Suppressor macrophage treated with lipopolysaccharide for 1 hour (primary cell): ENCODE results near the gene PYGL.
"Not testable (repeated sequence)": the region's sequence is repeated elsewhere in the genome, so short reads cannot be mapped to it uniquely, and the experiment has no call there.

Experiments
- DNase-seq, 3 donors: peaks; one replicate each; pipeline ENCODE4 v3.0.0-alpha.2; 2020 to 2022

The PYGL gene

DNA sequence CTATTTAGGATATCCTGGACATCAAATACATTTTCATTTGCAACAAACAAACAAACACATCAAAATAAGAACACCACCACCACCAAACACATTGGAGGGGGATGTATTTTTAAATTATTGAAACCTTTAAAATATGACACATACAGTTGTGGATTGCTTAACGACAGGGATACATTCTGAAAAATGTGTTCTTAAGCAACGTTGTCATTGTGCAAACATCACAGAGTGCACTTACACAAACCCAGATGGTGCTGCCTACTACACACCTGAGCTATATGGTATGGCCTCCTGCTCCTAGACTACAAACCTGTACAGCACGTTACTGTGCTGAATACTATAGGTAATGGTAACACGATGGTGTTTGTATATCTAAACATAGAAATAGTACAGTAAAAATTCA is 19.4 kb downstream of the PYGL start:
- no peak for DNase-seq

GRCh38 chr14:50924236-50924635 is 20.0 kb downstream of the PYGL start:
- no peak for DNase-seq

- DNase-seq: no peak
These were observed 21.5 kb downstream of the PYGL start for GRCh38 chr14:50922803-50923202.

- DNase-seq: no peak
These were observed 23.6 kb downstream of the PYGL start for GRCh38 chr14:50920482-50921230.

DNA sequence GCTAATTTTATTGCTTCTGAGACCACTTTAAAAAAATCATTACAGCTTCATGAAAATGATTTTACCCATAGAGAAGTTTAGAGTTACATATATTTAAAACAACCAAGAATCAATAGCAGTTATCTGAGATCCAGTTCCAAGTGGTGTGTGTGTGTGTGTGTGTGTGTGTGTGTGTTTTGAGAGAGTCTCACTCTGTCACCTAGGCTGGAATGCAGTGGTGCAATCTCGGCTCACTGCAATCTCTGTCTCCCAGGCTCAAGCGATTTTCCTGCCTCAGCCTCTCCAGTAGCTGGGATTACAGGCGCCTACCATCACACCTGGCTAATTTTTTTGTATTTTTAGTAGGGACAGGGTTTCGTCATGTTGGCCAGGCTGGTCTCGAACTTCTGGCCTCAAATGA is 24.8 kb downstream of the PYGL start:
- DNase-seq: not testable (repeated sequence)

DNA sequence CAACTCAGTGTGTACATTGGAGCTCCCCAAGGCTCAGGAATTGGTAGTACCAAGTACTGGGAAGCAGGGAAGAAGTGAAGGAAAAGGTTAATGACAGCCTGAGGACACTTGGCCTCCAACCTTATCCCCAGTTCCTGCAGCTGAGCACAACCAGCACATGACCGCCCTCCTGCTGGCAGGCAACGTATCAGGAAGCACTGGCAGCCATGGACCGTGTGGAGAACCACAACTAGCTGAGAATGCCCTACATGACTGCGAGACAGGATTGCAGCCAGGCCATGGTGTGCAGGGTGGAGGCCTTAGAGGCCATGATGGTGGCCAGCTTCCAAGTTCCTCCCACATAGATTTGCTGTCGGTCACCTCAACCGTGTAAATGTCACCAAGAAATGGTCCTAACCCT is 26.8 kb downstream of the PYGL start:
- DNase-seq: no peak

DNA sequence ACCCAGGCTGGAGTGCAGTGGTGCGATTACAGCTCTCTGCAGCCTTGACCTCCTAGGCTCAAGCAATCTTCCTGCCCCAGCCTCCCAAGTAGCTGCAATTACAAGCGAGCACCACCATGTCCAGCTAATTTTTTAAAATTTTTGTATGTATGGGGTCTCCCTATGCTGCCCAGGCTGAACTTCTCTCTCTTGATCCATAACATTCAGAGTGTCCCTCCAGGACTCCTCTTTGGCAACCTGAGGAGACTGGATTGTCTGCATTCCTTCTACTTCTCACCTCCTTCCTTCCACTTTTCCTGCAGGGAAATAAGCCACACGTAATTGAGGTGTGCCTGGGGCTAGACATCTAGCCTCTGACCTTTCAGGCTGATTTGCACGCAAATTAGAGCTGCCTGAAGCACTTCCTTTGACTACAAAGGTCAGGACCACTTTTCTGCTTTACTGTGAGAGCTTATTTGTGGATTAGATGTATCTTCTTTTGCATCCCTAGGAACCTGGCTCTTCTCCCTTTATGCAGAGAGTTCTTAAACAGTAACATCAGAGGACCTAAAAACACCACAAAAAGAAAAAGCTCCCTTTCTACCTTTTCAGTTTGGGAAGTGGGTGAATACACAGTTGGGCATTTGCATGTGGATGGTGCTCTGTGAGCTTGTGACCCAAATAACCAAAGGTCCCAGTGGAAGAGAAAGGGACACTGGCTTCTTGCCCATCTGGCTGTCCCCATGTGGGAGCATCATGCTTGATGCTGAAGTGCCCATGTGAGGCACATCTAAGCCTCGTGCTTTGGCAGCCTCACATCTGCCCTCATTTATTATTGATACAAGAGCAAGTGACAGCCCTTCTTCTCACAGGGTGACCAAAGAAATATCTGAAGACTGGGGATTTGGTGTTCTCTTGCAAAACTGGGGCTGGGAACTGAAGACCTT is 33.5 kb downstream of the PYGL start:
- no peak for DNase-seq

DNA sequence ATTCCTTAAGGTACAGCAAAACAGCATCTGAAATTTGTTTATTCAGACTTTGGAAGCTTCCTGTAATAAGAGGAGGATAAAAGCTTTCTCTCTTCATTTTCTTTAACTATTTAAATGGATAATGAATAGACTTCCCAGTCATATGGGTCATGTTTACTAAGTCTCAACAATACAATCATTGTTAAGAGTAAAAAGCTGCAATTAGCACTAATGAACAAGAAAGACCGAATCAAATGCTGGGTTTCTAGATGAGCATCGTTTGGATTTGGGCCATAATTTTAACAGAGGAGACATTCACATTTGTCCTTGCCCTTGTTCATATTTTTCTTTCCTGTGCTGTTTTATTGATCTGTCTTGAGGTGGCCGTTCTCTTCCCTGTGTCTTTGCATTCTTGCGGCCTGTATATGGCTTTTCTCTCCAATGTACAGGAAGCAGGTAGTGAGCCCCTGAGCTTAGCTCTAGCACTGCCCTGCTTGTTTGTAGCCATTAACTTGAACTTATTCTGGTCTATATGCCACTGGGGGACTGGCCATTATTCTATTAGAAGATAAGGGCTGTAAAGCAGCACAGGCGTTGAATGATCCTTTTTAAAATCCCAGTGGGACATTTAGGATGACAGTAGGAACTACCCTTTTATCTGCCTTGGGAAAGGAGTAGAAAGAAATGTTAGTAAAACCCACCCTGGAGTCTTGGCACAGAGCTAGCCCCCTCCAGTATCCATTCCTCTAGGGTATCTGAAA is 37.8 kb downstream of the PYGL start:
- no peak for DNase-seq

DNA sequence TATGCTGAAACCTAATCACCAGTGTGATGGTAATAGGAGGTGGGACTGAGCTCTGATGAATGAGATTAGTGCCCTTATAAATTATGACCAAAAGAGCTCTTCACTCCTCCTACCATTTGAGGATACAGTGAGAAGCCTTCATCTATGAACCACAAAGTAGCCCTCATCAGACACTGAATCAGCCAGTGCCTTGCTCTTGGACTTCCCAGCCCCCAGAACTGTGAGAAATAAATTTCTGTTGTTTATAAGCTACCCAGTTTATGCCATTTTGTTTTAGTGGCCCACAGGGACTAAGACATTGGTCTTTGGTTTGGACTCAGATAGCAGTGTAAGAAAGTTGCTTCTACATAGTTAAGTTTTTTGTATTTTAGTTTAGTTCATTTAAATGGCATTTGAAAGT is 39.6 kb downstream of the PYGL start:
- DNase-seq: no peak

DNA sequence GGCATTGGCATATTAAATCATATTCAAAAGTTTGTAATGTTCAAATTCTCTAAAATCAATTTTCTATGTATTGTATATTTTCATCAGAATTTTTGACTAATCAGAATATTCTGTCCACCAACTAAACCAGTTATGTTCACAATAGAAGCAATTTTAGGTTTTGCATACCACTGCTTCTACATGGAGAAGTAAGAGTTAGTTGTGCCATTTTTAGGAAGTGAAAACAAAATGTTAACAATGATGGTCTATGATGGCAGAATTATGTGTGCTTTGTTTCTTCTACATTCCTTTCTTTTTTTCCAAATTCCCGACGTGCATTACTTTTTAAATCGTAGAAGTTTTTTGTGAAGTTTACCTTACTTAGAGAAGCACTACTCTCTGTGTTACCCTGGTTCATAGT is 42.9 kb downstream of the PYGL start:
- DNase-seq: peak in 1 of 3 donors; percentile 4

DNA sequence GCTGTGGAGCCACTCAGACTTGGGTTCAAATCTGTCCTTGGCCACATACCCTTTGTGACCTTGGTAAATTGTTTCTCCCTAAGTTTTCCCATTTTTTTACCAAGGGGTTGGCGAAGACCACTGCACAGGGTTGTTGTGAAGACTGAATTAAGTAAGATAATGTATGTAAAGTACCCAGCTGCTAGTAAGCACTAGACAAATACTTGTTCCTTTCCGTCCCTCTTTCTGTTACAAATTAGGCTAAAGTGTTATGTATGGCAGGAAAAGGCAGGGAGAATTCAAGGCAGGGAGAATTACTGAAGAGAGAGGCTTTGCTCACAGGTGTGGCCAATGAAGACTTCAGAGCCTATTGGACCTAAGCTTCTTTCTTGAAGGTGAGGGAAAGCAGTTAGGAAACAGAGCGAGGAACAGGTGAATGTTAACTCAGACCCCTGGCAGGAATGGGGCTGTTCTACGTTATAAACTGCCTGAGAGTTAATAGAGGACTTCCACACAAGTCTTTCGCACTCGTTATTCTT is 46.6 kb downstream of the PYGL start:
- no peak for DNase-seq

DNA sequence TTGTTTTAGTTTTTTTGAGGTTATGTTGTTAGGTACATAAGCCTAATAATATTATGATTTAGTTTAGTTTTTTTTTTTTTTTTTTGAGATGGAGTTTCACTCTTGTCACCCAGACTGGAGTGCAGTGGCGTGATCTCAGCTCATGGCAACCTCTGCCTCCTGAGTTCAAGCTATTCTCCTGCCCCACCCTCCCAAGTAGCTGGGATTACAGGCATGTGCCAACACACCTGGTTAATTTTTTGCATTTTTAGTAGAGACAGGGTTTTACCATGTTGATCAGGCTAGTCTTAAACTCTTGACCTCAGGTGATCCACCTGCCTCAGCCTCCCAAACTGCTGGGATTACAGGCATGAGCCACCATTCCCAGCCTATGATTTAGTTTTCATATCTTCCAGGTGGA is 47.3 kb downstream of the PYGL start:
- DNase-seq: not testable (repeated sequence)

- DNase-seq: not testable (repeated sequence)
These were observed 47.9 kb downstream of the PYGL start for GRCh38 chr14:50896421-50896820.

DNA sequence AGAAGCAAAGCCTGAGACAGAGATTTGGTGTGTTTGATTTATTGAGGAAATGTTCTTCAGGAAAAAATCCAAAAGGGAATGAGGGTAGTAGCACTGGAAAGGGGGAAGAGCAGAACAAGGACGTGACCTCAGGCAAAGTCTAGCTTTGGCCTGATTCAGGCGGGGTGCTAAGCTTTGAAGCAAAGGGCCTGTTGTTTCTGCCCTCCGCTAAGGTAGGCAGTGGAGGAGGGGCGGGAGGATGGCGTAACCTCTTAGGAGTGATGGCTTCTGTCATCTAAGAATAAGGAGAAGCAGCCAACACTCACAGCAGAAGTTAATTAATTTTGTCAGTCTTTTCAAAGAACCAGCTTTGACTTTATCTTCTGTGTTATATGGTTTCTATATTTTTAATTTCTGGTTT is 52.0 kb downstream of the PYGL start:
- peak in 1 of 3 donors; percentile 3 for DNase-seq

GRCh38 chr14:50887476-50887875 is 56.8 kb downstream of the PYGL start:
- peak in 1 of 3 donors; percentile 15 for DNase-seq

DNA sequence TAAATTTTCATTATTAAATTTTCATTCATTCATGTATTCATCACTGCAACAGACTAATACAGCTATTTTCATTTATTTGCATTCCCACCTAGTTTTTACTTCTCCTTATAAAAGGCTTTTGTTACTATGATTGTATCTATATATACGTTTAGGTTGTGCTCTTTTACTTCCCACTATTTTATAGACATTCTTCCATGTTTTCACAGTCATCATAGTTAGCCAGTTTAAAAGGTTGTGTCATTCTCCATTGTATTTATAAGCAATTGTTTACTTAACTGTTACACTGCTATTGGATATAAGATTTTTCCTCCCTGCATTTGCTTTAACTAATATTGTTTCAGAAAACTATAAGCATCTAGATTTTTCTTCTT is 60.5 kb downstream of the PYGL start:
- no peak for DNase-seq

GRCh38 chr14:50882932-50883826 is 61.1 kb downstream of the PYGL start:
- no peak for DNase-seq

- DNase-seq: peak in 2 of 3 donors; percentile 14 to 18
These were observed 68.8 kb downstream of the PYGL start for GRCh38 chr14:50875359-50876070.

DNA sequence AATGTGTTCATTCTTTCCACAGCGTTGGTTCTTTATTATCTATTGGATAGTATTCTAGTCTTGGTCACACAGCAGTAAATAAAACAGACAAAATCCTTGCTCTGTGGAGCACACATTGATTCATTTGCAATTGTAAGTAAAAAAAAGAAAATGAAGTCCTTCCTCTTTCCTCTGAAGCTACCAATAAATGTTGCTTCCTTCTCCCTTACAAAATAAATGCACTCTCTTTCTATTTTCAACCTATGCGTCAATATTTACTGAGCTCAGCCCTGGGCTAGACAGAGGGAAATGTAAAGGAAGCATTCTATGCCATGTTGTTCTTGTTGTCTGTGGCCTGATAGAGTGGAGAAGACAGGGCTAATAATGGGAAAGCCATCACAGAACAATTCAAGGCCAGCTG is 69.5 kb downstream of the PYGL start:
- DNase-seq: peak; percentile 27 to 71 (median 57)

DNA sequence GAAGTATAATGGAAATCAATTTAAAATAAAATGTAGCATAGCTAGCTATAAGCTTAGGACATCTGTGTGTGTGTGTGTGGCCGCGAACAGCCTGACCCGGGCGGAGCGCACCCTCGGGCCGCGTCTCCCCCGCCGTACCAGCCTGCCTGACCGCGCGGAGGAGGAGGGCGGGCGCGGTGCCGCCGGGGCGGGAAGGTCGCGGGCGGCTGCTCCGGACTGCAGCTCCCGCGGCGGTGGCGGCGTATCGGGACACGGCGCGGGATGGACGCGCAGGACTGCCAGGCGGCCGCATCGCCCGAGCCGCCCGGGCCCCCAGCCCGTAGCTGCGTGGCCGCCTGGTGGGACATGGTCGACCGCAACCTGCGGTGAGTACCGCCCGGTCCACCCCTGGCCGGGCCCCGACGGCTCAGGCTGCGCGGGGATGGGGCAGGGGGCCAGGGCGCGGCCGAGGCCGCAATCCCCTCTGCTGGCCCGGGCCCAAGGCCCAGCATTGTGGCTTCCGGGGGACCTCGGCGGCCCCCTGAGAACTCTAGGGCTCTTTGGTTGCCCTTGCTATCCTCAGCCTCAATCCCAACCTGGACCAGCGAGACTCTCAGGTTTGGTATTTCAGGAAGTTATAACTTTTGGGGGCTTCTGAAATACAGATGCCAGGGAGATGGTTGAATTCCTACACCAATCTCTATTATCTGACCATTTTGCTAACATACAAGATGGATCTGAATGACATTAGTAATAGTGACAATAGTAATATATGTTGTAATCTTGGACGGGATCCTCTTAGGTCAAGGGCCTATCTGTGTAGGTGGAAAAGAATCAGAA is 72.2 kb downstream of the PYGL start, which contains the start of gene ABHD12B:
Gene ABHD12B, plus strand, starts transcription at position 140 of the 819 bp plus-strand sequence. Its CDS starts 122 bp downstream, at position 262.
- peak; percentile 29 to 59 (median 30) for DNase-seq
